ENCODE data around the gene SETD2.

Gene SETD2

GRCh38 chr3:47089630-47090029, 74.3 kb downstream of the SETD2 start:
- no peaks in the 10 kb centered on the region for H3K27me3 ChIP-seq (ENCODE audit: insufficient read depth, poor library complexity, severe bottlenecking)
- no peak overlapping the region for H3K27ac ChIP-seq (replicated peaks)
- no peak for DNase-seq (ENCODE audit: low read depth in 1 of 2, low spot score in 1 of 2)
- TF ChIP-seq GABPA (IDR thresholded peaks at IDR 0.05; ENCODE audit: low read depth) (no peak), POLR2AphosphoS5 (IDR thresholded peaks at IDR 0.05; ENCODE audit: low read depth) (no peak), CTCF (IDR thresholded peaks at IDR 0.05; ENCODE audit: insufficient read depth, low read length) (no peak), SPI1 (IDR thresholded peaks at IDR 0.05; ENCODE audit: borderline replicate concordance, low read depth) (no peak), REST (IDR thresholded peaks at IDR 0.05; ENCODE audit: insufficient replicate concordance, low read depth) (no peak)
- H3K4me3 ChIP-seq (replicated peaks; ENCODE audit: insufficient read depth, low read length) = no peak overlapping the region

- H3K4me3 ChIP-seq (replicated peaks; ENCODE audit: insufficient read depth, low read length) = no peak overlapping the region
- DNase-seq (ENCODE audit: low read depth in 1 of 2, low spot score in 1 of 2) = no peak
- no peak overlapping the region for H3K27ac ChIP-seq (replicated peaks)
- TF ChIP-seq CTCF (IDR thresholded peaks at IDR 0.05; ENCODE audit: insufficient read depth, low read length) = no peak
- TF ChIP-seq POLR2AphosphoS5 (IDR thresholded peaks at IDR 0.05; ENCODE audit: low read depth) = no peak
- no peak for TF ChIP-seq SPI1 (IDR thresholded peaks at IDR 0.05; ENCODE audit: borderline replicate concordance, low read depth)
- no peak for TF ChIP-seq GABPA (IDR thresholded peaks at IDR 0.05; ENCODE audit: low read depth)
- no peak for TF ChIP-seq REST (IDR thresholded peaks at IDR 0.05; ENCODE audit: insufficient replicate concordance, low read depth)
- no peaks in the 10 kb centered on the region for H3K27me3 ChIP-seq (ENCODE audit: insufficient read depth, poor library complexity, severe bottlenecking)
Observed at GRCh38 chr3:47086071-47086470, 77.8 kb downstream of the SETD2 start.

- no peaks in the 10 kb centered on the region for H3K27me3 ChIP-seq (ENCODE audit: insufficient read depth, poor library complexity, severe bottlenecking)
- DNase-seq (ENCODE audit: low read depth in 1 of 2, low spot score in 1 of 2) = peak; percentile 49 to 80
- no peak overlapping the region for H3K4me3 ChIP-seq (replicated peaks; ENCODE audit: insufficient read depth, low read length)
- no peak for TF ChIP-seq CTCF (IDR thresholded peaks at IDR 0.05; ENCODE audit: insufficient read depth, low read length)
- no peak for TF ChIP-seq GABPA (IDR thresholded peaks at IDR 0.05; ENCODE audit: low read depth)
- no peak for TF ChIP-seq SPI1 (IDR thresholded peaks at IDR 0.05; ENCODE audit: borderline replicate concordance, low read depth)
- TF ChIP-seq REST (IDR thresholded peaks at IDR 0.05; ENCODE audit: insufficient replicate concordance, low read depth) = no peak
- TF ChIP-seq POLR2AphosphoS5 (IDR thresholded peaks at IDR 0.05; ENCODE audit: low read depth) = no peak
- peak overlapping the region; percentile 26 for H3K27ac ChIP-seq (replicated peaks)
Observed at GRCh38 chr3:47083786-47084185, 80.1 kb downstream of the SETD2 start.

Measured in HL-60 (cell line).